ENCODE measurements around the gene SH2D6. TPM values are rescaled to one million over a fixed set of nuclear protein-coding genes. Genes with fewer than 3 reads are reported as not detected.

SH2D6 gene
- polyA plus RNA-seq, 1 of the 3 experiments (the other 2 are of a cell fraction): 0.33 TPM

GRCh38 chr2:85390941-85391669, 27.4 kb upstream of the SH2D6 start (continued):
- TF ChIP-seq TEAD4 (IDR thresholded peaks at IDR 0.05; ENCODE audit: borderline replicate concordance, insufficient read depth) (no peak), GATA2 (CRISPR knock-in tag; IDR thresholded peaks at IDR 0.05) (no peak)

- Histone ChIP-seq H3K9me2 (no peaks in the 10 kb centered on the region), H3K9ac (no peak overlapping the region), H3K4me1 (ENCODE audit: control insufficient read depth in 1 of 2, insufficient read depth in 2 of 2, low read depth in 1 of 2, low read length in 1 of 2) (peaks cover 0 to 23% of the 10 kb centered on the region in 2 experiments; a peak in 1 of 4 replicates), H4K20me1 (ENCODE audit: insufficient read depth) (no peaks in the 10 kb centered on the region), H2AFZ (ENCODE audit: low read depth) (no peak overlapping the region), H3F3A (replicated peaks; ENCODE audit: insufficient read depth) (no peaks in the 10 kb centered on the region), H3K9me3 (no peaks in the 10 kb centered on the region), H3K27me3 (ENCODE audit: insufficient read depth) (no peaks in the 10 kb centered on the region), H3K36me3 (replicated peaks in 1 of 2; ENCODE audit: control insufficient read depth in 1 of 2, insufficient read depth in 2 of 2, low read length in 1 of 2) (no peaks in the 10 kb centered on the region), H3K4me3 (ENCODE audit: low read depth in 2 of 2, low read length in 1 of 2) (no peak overlapping the region), H3K79me2 (ENCODE audit: insufficient read depth) (no peaks in the 10 kb centered on the region), H3K27ac (ENCODE audit: low read depth in 2 of 2, low read length in 1 of 2) (no peak overlapping the region), H3K4me2 (no peak overlapping the region)
- CTCF ChIA-PET: interaction anchor here (0.6 to 6.0 kb wide), 4 partner anchors 26 to 179 kb away, joined by 3 to 44 read pairs (median 6); partner anchors contain the start of gene SH2D6
- TF ChIP-seq TAF1 (IDR thresholded peaks at IDR 0.05; ENCODE audit: borderline replicate concordance, low read depth, low read length) (no peak), RXRA (IDR thresholded peaks at IDR 0.05; ENCODE audit: borderline replicate concordance, low read depth) (no peak), EP300 (IDR thresholded peaks at IDR 0.05; ENCODE audit: borderline replicate concordance in 1 of 2, low read depth in 1 of 2, low read length in 1 of 2) (no peak), PBX3 (IDR thresholded peaks at IDR 0.05) (no peak), EZH2phosphoT487 (IDR thresholded peaks at IDR 0.05; ENCODE audit: borderline replicate concordance, low read depth) (no peak), CTCF (IDR thresholded peaks at IDR 0.05) (no peak), FOXJ3 (CRISPR knock-in tag; IDR thresholded peaks at IDR 0.05) (no peak), TEAD4 (IDR thresholded peaks at IDR 0.05; ENCODE audit: borderline replicate concordance, insufficient read depth) (no peak)
- no peak for DNase-seq
- 88% methylated on average over 3 of the region's 4 CpGs for WGBS (ENCODE audit: low lambda C conversion rate)
- POLR2A ChIA-PET: interaction anchor here (0.6 kb wide), 1 partner anchor 19 kb away, joined by 3 read pairs; no protein-coding TSS in a partner anchor
These were observed 24.7 kb upstream of the SH2D6 start for GRCh38 chr2:85393836-85394235.

GRCh38 chr2:85394261-85394681, 24.2 kb upstream of the SH2D6 start:
- H3K27ac ChIP-seq (ENCODE audit: low read depth in 2 of 2, low read length in 1 of 2): no peak overlapping the region
- POLR2A ChIA-PET: interaction anchor here (0.6 to 1.0 kb wide), 2 partner anchors 19 to 24 kb away, joined by 3 read pairs; partner anchors contain the start of gene SH2D6
- no peak for TF ChIP-seq SIN3A (IDR thresholded peaks at IDR 0.05; ENCODE audit: borderline replicate concordance, low read depth, low read length)
- TF ChIP-seq FOSL2 (IDR thresholded peaks at IDR 0.05; ENCODE audit: borderline replicate concordance, low read depth): no peak
- TF ChIP-seq TAF1 (IDR thresholded peaks at IDR 0.05; ENCODE audit: borderline replicate concordance, low read depth, low read length): no peak
- TF ChIP-seq REST (IDR thresholded peaks at IDR 0.05; ENCODE audit: low read depth, low read length): no peak
- TF ChIP-seq RAD21 (IDR thresholded peaks at IDR 0.05; ENCODE audit: low read length): no peak
- no peak for TF ChIP-seq GABPA (IDR thresholded peaks at IDR 0.05; ENCODE audit: low read depth)

More at GRCh38 chr2:85394261-85394681, 24.2 kb upstream of the SH2D6 start:
- 83% methylated on average over 3 of the region's 4 CpGs for WGBS (ENCODE audit: low lambda C conversion rate)
- H3K9ac ChIP-seq: no peak overlapping the region
- H3K36me3 ChIP-seq (replicated peaks in 1 of 2; ENCODE audit: control insufficient read depth in 1 of 2, insufficient read depth in 2 of 2, low read length in 1 of 2): no peaks in the 10 kb centered on the region
- no peaks in the 10 kb centered on the region for H3K27me3 ChIP-seq (ENCODE audit: insufficient read depth)
- CTCF ChIA-PET: interaction anchor here (1.2 to 6.0 kb wide), 3 partner anchors 25 to 162 kb away, joined by 3 to 44 read pairs (median 8); partner anchors contain the start of gene SH2D6
- H3K79me2 ChIP-seq (ENCODE audit: insufficient read depth): no peaks in the 10 kb centered on the region
- H2AFZ ChIP-seq (ENCODE audit: low read depth): no peak overlapping the region
- H3K9me2 ChIP-seq: no peaks in the 10 kb centered on the region
- H4K20me1 ChIP-seq (ENCODE audit: insufficient read depth): no peaks in the 10 kb centered on the region
- DNase-seq: no peak
- no peaks in the 10 kb centered on the region for H3F3A ChIP-seq (replicated peaks; ENCODE audit: insufficient read depth)
- no peaks in the 10 kb centered on the region for H3K9me3 ChIP-seq
- H3K4me3 ChIP-seq (ENCODE audit: low read depth in 2 of 2, low read length in 1 of 2): no peak overlapping the region
- H3K4me1 ChIP-seq (ENCODE audit: control insufficient read depth in 1 of 2, insufficient read depth in 2 of 2, low read depth in 1 of 2, low read length in 1 of 2): peaks cover 0 to 23% of the 10 kb centered on the region in 2 experiments; a peak in 1 of 4 replicates
- H3K4me2 ChIP-seq: no peak overlapping the region

All from SK-N-SH (cell line).